Neural cell (in vitro differentiated cells): Measurements from ENCODE around the gene SAP30L. TPM values are rescaled to one million over a fixed set of nuclear protein-coding genes. Genes with fewer than 3 reads are reported as not detected.

Experiments used
- H2AFZ ChIP-seq: fragments of 200-600, 300-800 bp; sonication (generic), shearing (Covaris generic); 2 replicates; pipeline ENCODE4 v1.6.0; 2014; ENCODE audit warnings: low read depth, mild to moderate bottlenecking, antibody characterized with exemption, low read length, moderate library complexity
- H3F3A ChIP-seq: fragments of 200-600 bp; shearing (Covaris generic); 2 replicates; pipeline ENCODE4 v1.6.1; 2016; ENCODE audit warnings: mild to moderate bottlenecking, moderate library complexity, mixed read lengths, antibody characterized with exemption, low read length; ENCODE audit not compliant: insufficient read depth, poor library complexity, severe bottlenecking
- H3K27ac ChIP-seq: fragments of 200-600, 300-800 bp; sonication (generic), shearing (Covaris generic); 2 replicates; pipeline ENCODE4 v1.5.1; 2014; ENCODE audit warnings: mild to moderate bottlenecking, low read length, moderate library complexity
- H3K27me3 ChIP-seq: fragments of 300-800, 200-600 bp; sonication (generic), shearing (Covaris generic); 2 replicates; pipeline ENCODE4 v1.6.0; 2014; ENCODE audit warnings: mild to moderate bottlenecking, low read depth, low read length, moderate library complexity; ENCODE audit not compliant: insufficient read depth
- H3K36me3 ChIP-seq: fragments of 300-800, 200-600 bp; sonication (generic), shearing (Covaris generic); 2 replicates; pipeline ENCODE4 v1.5.1; 2014; ENCODE audit warnings: mild to moderate bottlenecking, antibody characterized with exemption, low read length, moderate library complexity; ENCODE audit not compliant: insufficient read depth
- H3K4me2 ChIP-seq: fragments of 300-800, 200-600 bp; sonication (generic), shearing (Covaris generic); 2 replicates; pipeline ENCODE4 v1.6.0; 2014; ENCODE audit warnings: mild to moderate bottlenecking, low read length
- H3K4me3 ChIP-seq: fragments of 300-800, 200-600 bp; sonication (generic), shearing (Covaris generic); 2 replicates; pipeline ENCODE4 v1.5.1; 2014; ENCODE audit warnings: mild to moderate bottlenecking, low read length, moderate library complexity
- H3K79me2 ChIP-seq: fragments of 200-600 bp; shearing (Covaris generic); replicated peaks from 2 replicates; pipeline ENCODE4 v1.6.0; 2014; ENCODE audit warnings: mild to moderate bottlenecking, low read length, moderate library complexity; ENCODE audit not compliant: insufficient read depth
- H3K9ac ChIP-seq: fragments of 300-800, 200-600 bp; sonication (generic), shearing (Covaris generic); 2 replicates; pipeline ENCODE4 v1.6.1; 2016; ENCODE audit warnings: mild to moderate bottlenecking, low read length, mixed read lengths
- H3K9me2 ChIP-seq: fragments of 200-600 bp; shearing (Covaris generic); 2 replicates; pipeline ENCODE4 v1.6.1; 2016; ENCODE audit warnings: mild to moderate bottlenecking, low read length, mixed read lengths; ENCODE audit not compliant: insufficient read depth
- H3K9me3 ChIP-seq: fragments of 200-600, 300-800 bp; sonication (generic), shearing (Covaris generic); 2 replicates; pipeline ENCODE4 v1.6.1; 2016; ENCODE audit warnings: mild to moderate bottlenecking, mixed run types, low read length, moderate library complexity, mixed read lengths
- H4K20me1 ChIP-seq: fragments of 200-600 bp; shearing (Covaris generic); 2 replicates; pipeline ENCODE4 v1.6.1; 2016; ENCODE audit warnings: mild to moderate bottlenecking, mixed run types; ENCODE audit not compliant: insufficient read depth
- CTCF ChIP-seq: fragments of 450-650 bp; IDR thresholded peaks from 2 replicates; pipeline ENCODE4 v1.5.1; 2014; ENCODE audit warnings: antibody characterized with exemption, mild to moderate bottlenecking, moderate library complexity; ENCODE audit not compliant: poor library complexity, severe bottlenecking
- EP300 ChIP-seq: fragments of 450-650 bp; conservative IDR thresholded peaks from 2 replicates; pipeline ENCODE4 v1.6.1; 2014; ENCODE audit warnings: antibody characterized with exemption, mild to moderate bottlenecking, moderate library complexity; ENCODE audit not compliant: poor library complexity, severe bottlenecking
- EZH2 ChIP-seq: fragments of 200-600, 300-800 bp; shearing (Covaris generic), sonication (generic); IDR thresholded peaks from 2 replicates; pipeline ENCODE4 v1.6.1; 2014; ENCODE audit warnings: antibody characterized with exemption, low read length, borderline replicate concordance, mild to moderate bottlenecking; ENCODE audit not compliant: insufficient read depth, poor library complexity, severe bottlenecking
- MXI1 ChIP-seq: fragments of 450-650 bp; conservative IDR thresholded peaks from 2 replicates; pipeline ENCODE4 v1.6.1; 2014; ENCODE audit warnings: antibody characterized with exemption, mild to moderate bottlenecking; ENCODE audit not compliant: poor library complexity, severe bottlenecking
- POLR2AphosphoS5 ChIP-seq: IDR thresholded peaks from 2 replicates; pipeline ENCODE4 v1.6.1; 2012
- RAD21 ChIP-seq: fragments of 450-650 bp; conservative IDR thresholded peaks from 2 replicates; pipeline ENCODE4 v1.6.1; 2014; ENCODE audit warnings: antibody characterized with exemption, mild to moderate bottlenecking, moderate library complexity
- REST ChIP-seq: IDR thresholded peaks from 2 replicates; pipeline ENCODE4 v1.6.1; 2012; ENCODE audit warnings: borderline replicate concordance
- SMC3 ChIP-seq: fragments of 450-650 bp; conservative IDR thresholded peaks from 2 replicates; pipeline ENCODE4 v1.6.1; 2014; ENCODE audit warnings: antibody characterized with exemption, mild to moderate bottlenecking, moderate library complexity; ENCODE audit not compliant: poor library complexity
- TAF1 ChIP-seq: IDR thresholded peaks from 2 replicates; pipeline ENCODE4 v1.6.1; 2012; ENCODE audit warnings: low read depth
- polyA plus RNA-seq: library from polyadenylated mRNA; depleted of rRNA; stranded (reverse); fragments of >200 nt; gene quantifications from 2 replicates; pipeline ENCODE4 v1.2.3, GENCODE V29; 2014

SAP30L gene
- polyA plus RNA-seq, 1 donor from 2014 or later, result 18.5 TPM

DNA sequence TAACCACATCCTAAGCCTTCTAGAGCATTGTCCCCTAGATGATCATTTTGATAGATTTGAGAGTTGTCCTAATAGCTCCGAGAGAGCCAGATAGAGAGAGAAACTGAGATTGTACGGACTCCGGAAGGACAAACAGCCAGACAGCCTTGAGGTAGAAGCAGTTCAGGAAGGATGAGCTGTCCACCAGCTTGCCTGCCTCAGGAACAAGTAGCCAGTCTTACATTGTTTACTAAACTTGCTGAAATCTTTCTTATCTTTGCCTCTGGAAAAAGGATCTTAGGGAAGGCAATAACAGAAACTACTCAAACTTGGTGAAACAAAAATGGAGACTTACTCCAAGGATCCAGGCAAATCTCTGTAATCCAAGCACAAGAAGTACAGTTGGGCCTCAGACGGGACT lies 39.0 kb upstream of the SAP30L start:
- Histone ChIP-seq H3K36me3 (no peaks in the 10 kb centered on the region), H4K20me1 (no peaks in the 10 kb centered on the region), H3K4me3 (no peak overlapping the region), H3K9me3 (no peaks in the 10 kb centered on the region), H3K9me2 (no peaks in the 10 kb centered on the region), H3K4me2 (no peak overlapping the region), H3K9ac (no peak overlapping the region), H3K27ac (no peak overlapping the region), H3K27me3 (no peaks in the 10 kb centered on the region), H2AFZ (no peak overlapping the region), H3F3A (no peaks in the 10 kb centered on the region), H3K79me2 (no peaks in the 10 kb centered on the region)
- TF ChIP-seq CTCF, result no peak
- no peak for TF ChIP-seq POLR2AphosphoS5
- no peak for TF ChIP-seq MXI1
- no peak for TF ChIP-seq SMC3
- no peak for TF ChIP-seq EZH2

GRCh38 chr5:154408811-154409210 lies 37.0 kb upstream of the SAP30L start:
- peaks cover 3% of the 10 kb centered on the region for H3K36me3 ChIP-seq
- no peaks in the 10 kb centered on the region for H3K9me2 ChIP-seq
- no peak overlapping the region for H2AFZ ChIP-seq
- TF ChIP-seq SMC3, result no peak
- TF ChIP-seq EZH2, result no peak
- no peak for TF ChIP-seq MXI1
- TF ChIP-seq REST, result no peak
- TF ChIP-seq TAF1, result no peak
- no peak for TF ChIP-seq POLR2AphosphoS5
- TF ChIP-seq CTCF, result no peak
- no peak for TF ChIP-seq EP300
- no peak for TF ChIP-seq RAD21
- no peaks in the 10 kb centered on the region for H3K79me2 ChIP-seq
- no peak overlapping the region for H3K9ac ChIP-seq
- H3K9me3 ChIP-seq, result no peaks in the 10 kb centered on the region
- no peaks in the 10 kb centered on the region for H4K20me1 ChIP-seq
- no peak overlapping the region for H3K4me3 ChIP-seq
- H3K27ac ChIP-seq, result no peak overlapping the region
- no peak overlapping the region for H3K4me2 ChIP-seq
- no peaks in the 10 kb centered on the region for H3F3A ChIP-seq
- H3K27me3 ChIP-seq, result no peaks in the 10 kb centered on the region
